B cell (primary cell): Measurements from ENCODE around the gene ARF6. TPM values are rescaled to one million over a fixed set of nuclear protein-coding genes. Genes with fewer than 3 reads are reported as not detected.

Experiments used
- ATAC-seq: fragments of 200-7000 bp; cut with Tn5 transposase; one replicate; pipeline ENCODE4 v1.10.0; 2021; ENCODE audit warnings: low read depth, mild to moderate bottlenecking, moderate number of reproducible peaks, moderate library complexity
- CTCF ChIA-PET: fragments of 350-600 bp; sonication (Branson Sonifier 250); formaldehyde crosslinking; loops from one replicate; lab custom pipeline; 2021; ENCODE audit warnings: antibody characterized with exemption, inconsistent platforms; lab: Charles Lee
- POLR2A ChIA-PET: fragments of 350-600 bp; sonication (Branson Sonifier 250); formaldehyde crosslinking; loops from one replicate; lab custom pipeline; 2021; ENCODE audit warnings: antibody characterized with exemption; lab: Charles Lee
- DNase-seq: peaks from one replicate; pipeline ENCODE4 v3.0.0; 2013
- H2AFZ ChIP-seq: 2 replicates; pipeline ENCODE4 v1.6.1; 2012; ENCODE audit warnings: mild to moderate bottlenecking, low read depth, low read length; ENCODE audit not compliant: insufficient read depth, poor library complexity, severe bottlenecking
- H3K27ac ChIP-seq, 2 donors: 1 replicate in 1 of 2; 2 replicates in 1 of 2; pipeline ENCODE4 v1.5.1; 2012 to 2013; ENCODE audit warnings: low read length in 2 of 2, mild to moderate bottlenecking in 2 of 2, moderate library complexity in 1 of 2
- H3K27me3 ChIP-seq, 4 experiments: fragments of 200-600 bp in 1 of 4; sonication (generic) in 1 of 4; replicated peaks in 1 of 4; 1 replicate in 2 of 4; 2 replicates in 2 of 4; pipeline versions ENCODE4 v1.6.1 to v1.7.0; 2013 to 2016; ENCODE audit warnings: low read length in 3 of 4, mild to moderate bottlenecking in 2 of 4, mixed read lengths in 1 of 4, moderate library complexity in 1 of 4; ENCODE audit not compliant: insufficient read depth in 4 of 4, control insufficient read depth in 3 of 4; ENCODE audit errors: control extremely low read depth in 1 of 4
- H3K36me3 ChIP-seq, 2 experiments: replicated peaks in 1 of 2; 1 replicate in 1 of 2; 2 replicates in 1 of 2; pipeline versions ENCODE4 v1.6.1 to v1.7.1; 2013; ENCODE audit warnings: low read length in 1 of 2; ENCODE audit not compliant: insufficient read depth in 2 of 2, control insufficient read depth in 1 of 2; ENCODE audit errors: control extremely low read depth in 1 of 2, extremely low read depth in 1 of 2
- H3K4me1 ChIP-seq, 2 donors: fragments of 200-600 bp in 1 of 2; sonication (generic) in 1 of 2; 1 replicate in 1 of 2; 2 replicates in 1 of 2; pipeline versions ENCODE4 v1.5.1 to v1.6.1; 2013 to 2017; ENCODE audit warnings: low read length in 2 of 2; ENCODE audit not compliant: control insufficient read depth in 2 of 2, insufficient read depth in 2 of 2
- H3K4me2 ChIP-seq: replicated peaks from 2 replicates; pipeline ENCODE3; 2012; ENCODE audit warnings: mild to moderate bottlenecking, low read depth, low read length; ENCODE audit not compliant: poor library complexity, severe bottlenecking
- H3K4me3 ChIP-seq, 5 experiments: fragments of 200-600 bp in 1 of 5; sonication (generic) in 1 of 5; 1 replicate in 3 of 5; 2 replicates in 2 of 5; pipeline versions ENCODE4 v1.5.1 to v1.7.0; 2011 to 2016; ENCODE audit warnings: low read length in 4 of 5, mild to moderate bottlenecking in 4 of 5, low read depth in 2 of 5, control low read depth in 1 of 5, moderate library complexity in 1 of 5; ENCODE audit not compliant: insufficient read depth in 1 of 5; ENCODE audit errors: control extremely low read depth in 1 of 5, extremely low read depth in 1 of 5
- H3K79me2 ChIP-seq: fragments of 200-600 bp; sonication (generic); one replicate; pipeline ENCODE4 v1.6.0; 2016; ENCODE audit warnings: low read length; ENCODE audit not compliant: control insufficient read depth, insufficient read depth
- H3K9ac ChIP-seq: fragments of 200-600 bp; sonication (generic); 2 replicates; pipeline ENCODE4 v1.6.1; 2017; ENCODE audit warnings: mild to moderate bottlenecking, low read length, moderate library complexity
- H3K9me3 ChIP-seq, 3 donors: one replicate each; pipeline versions ENCODE4 v1.6.1 to v1.7.1; 2013; ENCODE audit warnings: low read length in 2 of 3; ENCODE audit not compliant: control insufficient read depth in 2 of 3, insufficient read depth in 1 of 3; ENCODE audit errors: control extremely low read depth in 1 of 3
- H4K20me1 ChIP-seq: 2 replicates; pipeline ENCODE4 v1.6.0; 2012; ENCODE audit warnings: mild to moderate bottlenecking, low read length; ENCODE audit not compliant: insufficient read depth, control insufficient read depth, poor library complexity, severe bottlenecking
- H3K27ac Mint-ChIP-seq: one replicate; pipeline ENCODE4 v1.8.0; 2021; ENCODE audit warnings: mixed read lengths
- H3K27me3 Mint-ChIP-seq: one replicate; pipeline ENCODE4 v1.8.0; 2021; ENCODE audit warnings: mixed read lengths
- H3K4me1 Mint-ChIP-seq: one replicate; pipeline ENCODE4 v1.8.0; 2021; ENCODE audit warnings: mixed read lengths
- H3K4me3 Mint-ChIP-seq: one replicate; pipeline ENCODE4 v1.8.0; 2021; ENCODE audit warnings: mixed read lengths
- H3K9me3 Mint-ChIP-seq: one replicate; pipeline ENCODE4 v1.8.0; 2022; ENCODE audit warnings: mixed read lengths; ENCODE audit not compliant: insufficient read depth
- EZH2 ChIP-seq: IDR thresholded peaks from 2 replicates; pipeline ENCODE4 v1.6.1; 2012; ENCODE audit warnings: borderline replicate concordance, low read depth, mild to moderate bottlenecking, moderate library complexity, low read length; ENCODE audit not compliant: insufficient read depth, poor library complexity, severe bottlenecking
- WGBS: methylation state at CpG from one replicate; pipeline ENCODE4 v1.1.5; 2013; ENCODE audit warnings: missing lambda C conversion rate; ENCODE audit not compliant: insufficient coverage; 5-methylcytosine and 5-hydroxymethylcytosine counted together
- intact Hi-C: fragments of 100-400 bp; cut with micrococcal nuclease; formaldehyde crosslinking; loops from one replicate; pipeline ENCODE4 v1.10.0; 2022
- polyA plus RNA-seq: library from polyadenylated mRNA; depleted of rRNA; stranded (reverse); fragments of >200 nt; gene quantifications from 2 replicates; pipeline ENCODE4 v1.2.3, GENCODE V29; 2012
- total RNA-seq, 2 donors: library from RNA; stranded (reverse); fragments of 120-200 nt in 1 of 2; gene quantifications; 1 replicate in 1 of 2; 2 replicates in 1 of 2; pipeline versions ENCODE4 v1.2.3 to v1.2.4, GENCODE V29; 2013 to 2022
- TF ChIP-seq, protein P1 (sequence below): fragments of 200-600 bp; IDR thresholded peaks from one replicate; pipeline ENCODE4 v1.8.0; 2022; ENCODE audit warnings: antibody characterized with exemption, mild to moderate bottlenecking

Gene ARF6
- total and polyA plus RNA-seq, 2 donors (not counting 1 experiment from before 2014, with no cell fraction given) = 96.6 to 135 TPM

DNA sequence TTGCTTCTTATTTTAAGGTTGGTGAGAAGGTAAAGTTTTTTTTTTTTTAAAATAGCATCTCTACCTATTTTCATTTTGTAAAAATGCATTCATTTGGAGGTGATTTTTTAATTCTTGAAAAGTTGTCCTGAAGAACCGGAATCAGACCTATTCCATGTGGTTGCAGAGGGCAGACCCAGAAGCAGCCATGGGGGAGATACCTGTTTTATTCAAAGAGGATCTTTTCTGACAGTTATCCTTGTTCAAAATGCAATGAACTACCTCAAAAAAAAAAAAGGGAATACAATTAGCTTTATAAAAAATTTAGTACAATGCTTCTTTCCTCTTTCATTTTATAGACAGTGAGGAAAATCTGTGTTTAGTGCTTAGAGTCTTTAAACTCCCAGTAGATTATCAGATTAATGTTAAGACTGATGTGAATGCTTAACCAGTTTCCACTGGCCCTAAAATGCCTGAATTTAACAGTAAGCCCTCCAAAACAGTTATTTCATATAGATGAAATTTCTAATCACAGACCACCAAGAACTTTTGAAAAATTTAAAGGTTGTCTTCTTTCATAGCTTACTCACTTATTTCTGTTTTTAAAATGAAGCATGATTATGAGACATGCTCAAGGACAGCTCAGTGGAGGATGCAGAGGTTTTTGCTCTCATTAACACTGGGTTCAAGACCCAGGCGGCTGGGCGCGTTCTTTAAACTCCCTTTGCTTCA is 31.7 kb upstream of the ARF6 start:
- H3K9me3 Mint-ChIP-seq = peaks cover 2% of the 10 kb centered on the region
- CTCF ChIA-PET = interaction anchor here (0.7 to 10.0 kb wide), 28 partner anchors 9 to 450 kb away, joined by 3 to 182 read pairs (median 14); partner anchors contain the start of genes ARF6, DNAAF2, NEMF and VCPKMT

DNA sequence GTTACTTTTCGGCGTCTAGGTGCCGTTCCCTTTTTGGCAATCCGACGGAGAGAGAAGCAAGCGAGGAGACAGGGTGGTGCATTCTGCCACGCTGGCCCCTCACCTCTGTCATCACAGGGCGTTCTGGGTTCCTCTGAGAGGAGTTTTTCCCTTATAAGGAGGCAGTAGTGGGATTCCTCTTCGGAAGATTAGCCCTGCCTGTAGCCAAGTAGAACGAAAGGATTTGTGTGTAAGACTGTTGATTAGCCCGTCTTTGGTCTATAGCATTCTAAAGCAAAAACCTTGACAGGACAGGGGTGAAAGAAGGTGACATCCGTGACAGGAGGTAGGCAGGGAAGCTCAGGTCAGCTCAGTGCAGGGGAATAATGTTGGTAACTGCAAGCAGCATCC is 31.2 kb upstream of the ARF6 start:
- H3K4me2 ChIP-seq = peak overlapping the region; percentile 92
- peak; percentile 12 for ATAC-seq
- no peak overlapping the region for H3K27ac Mint-ChIP-seq
- POLR2A ChIA-PET = interaction anchor here (0.7 to 3.8 kb wide), 23 partner anchors 8 to 323 kb away, joined by 3 to 35 read pairs (median 6); partner anchors contain the start of genes ARF6, DNAAF2, KLHDC2 and NEMF
- peak overlapping the region; percentile 96 to 99 for H3K27ac ChIP-seq
- no peaks in the 10 kb centered on the region for H4K20me1 ChIP-seq
- no peaks in the 10 kb centered on the region for H3K27me3 Mint-ChIP-seq
- peaks cover 2% of the 10 kb centered on the region for H3K9me3 Mint-ChIP-seq
- DNase-seq = no peak
- H3K36me3 ChIP-seq = no peaks in the 10 kb centered on the region
- H3K9me3 ChIP-seq = peaks cover 2 to 6% (median 5%) of the 10 kb centered on the region in 3 donors
- no peak overlapping the region for H3K4me3 Mint-ChIP-seq
- peaks cover 35 to 49% of the 10 kb centered on the region in 2 donors for H3K4me1 ChIP-seq
- H3K4me1 Mint-ChIP-seq = peaks cover 26% of the 10 kb centered on the region
- H3K27me3 ChIP-seq = no peaks in the 10 kb centered on the region
- CTCF ChIA-PET = interaction anchor here (0.7 to 10.0 kb wide), 41 partner anchors 9 to 459 kb away, joined by 3 to 182 read pairs (median 7); partner anchors contain the start of genes ARF6, DNAAF2, NEMF and VCPKMT
- TF ChIP-seq, protein P1, sequence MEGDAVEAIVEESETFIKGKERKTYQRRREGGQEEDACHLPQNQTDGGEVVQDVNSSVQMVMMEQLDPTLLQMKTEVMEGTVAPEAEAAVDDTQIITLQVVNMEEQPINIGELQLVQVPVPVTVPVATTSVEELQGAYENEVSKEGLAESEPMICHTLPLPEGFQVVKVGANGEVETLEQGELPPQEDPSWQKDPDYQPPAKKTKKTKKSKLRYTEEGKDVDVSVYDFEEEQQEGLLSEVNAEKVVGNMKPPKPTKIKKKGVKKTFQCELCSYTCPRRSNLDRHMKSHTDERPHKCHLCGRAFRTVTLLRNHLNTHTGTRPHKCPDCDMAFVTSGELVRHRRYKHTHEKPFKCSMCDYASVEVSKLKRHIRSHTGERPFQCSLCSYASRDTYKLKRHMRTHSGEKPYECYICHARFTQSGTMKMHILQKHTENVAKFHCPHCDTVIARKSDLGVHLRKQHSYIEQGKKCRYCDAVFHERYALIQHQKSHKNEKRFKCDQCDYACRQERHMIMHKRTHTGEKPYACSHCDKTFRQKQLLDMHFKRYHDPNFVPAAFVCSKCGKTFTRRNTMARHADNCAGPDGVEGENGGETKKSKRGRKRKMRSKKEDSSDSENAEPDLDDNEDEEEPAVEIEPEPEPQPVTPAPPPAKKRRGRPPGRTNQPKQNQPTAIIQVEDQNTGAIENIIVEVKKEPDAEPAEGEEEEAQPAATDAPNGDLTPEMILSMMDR = no peak
- TF ChIP-seq EZH2 = no peak
- peak overlapping the region; percentile 64 to 99 (median 89) for H3K4me3 ChIP-seq
- peak overlapping the region; percentile 98 for H2AFZ ChIP-seq
- WGBS = 2% methylated on average over 4 of the region's 12 CpGs
- H3K79me2 ChIP-seq = peaks cover 19% of the 10 kb centered on the region
- peak overlapping the region; percentile 99 for H3K9ac ChIP-seq
- intact Hi-C loops = loop anchor here (1.0 to 10.0 kb wide), 5 partner anchors 8 to 963 kb away; partner anchors contain the start of genes DMAC2L and L2HGDH

More for the DNA sequence above, 31.7 kb upstream of the ARF6 start:
- H3K27me3 ChIP-seq = no peaks in the 10 kb centered on the region
- intact Hi-C loops = loop anchor here (5.0 to 10.0 kb wide), 2 partner anchors 451 to 964 kb away; partner anchors contain the start of genes DMAC2L and L2HGDH
- H3K9me3 ChIP-seq = peaks cover 2 to 6% (median 5%) of the 10 kb centered on the region in 3 donors
- H3K36me3 ChIP-seq = no peaks in the 10 kb centered on the region
- no peak overlapping the region for H3K4me3 Mint-ChIP-seq
- POLR2A ChIA-PET = interaction anchor here (0.7 to 3.8 kb wide), 15 partner anchors 9 to 275 kb away, joined by 3 to 35 read pairs (median 7); partner anchors contain the start of genes ARF6, DNAAF2, KLHDC2 and NEMF
- no peak for DNase-seq
- H3K4me1 ChIP-seq = peaks cover 35 to 49% of the 10 kb centered on the region in 2 donors
- peak overlapping the region; percentile 92 for H3K4me2 ChIP-seq
- H3K4me1 Mint-ChIP-seq = peaks cover 24% of the 10 kb centered on the region
- no peaks in the 10 kb centered on the region for H3K27me3 Mint-ChIP-seq
- peak overlapping the region; percentile 99 for H3K9ac ChIP-seq
- WGBS = 0% methylated on average over 3 of the region's 4 CpGs
- no peak for TF ChIP-seq EZH2
- peak overlapping the region; percentile 96 to 99 for H3K27ac ChIP-seq
- ATAC-seq = no peak
- peak overlapping the region; percentile 98 for H2AFZ ChIP-seq
- no peak overlapping the region for H3K27ac Mint-ChIP-seq
- H3K79me2 ChIP-seq = peaks cover 16% of the 10 kb centered on the region
- no peaks in the 10 kb centered on the region for H4K20me1 ChIP-seq
- H3K4me3 ChIP-seq = peak overlapping the region; percentile 64 to 99 (median 89)
